BLaER1 (cell line): ENCODE results near the gene SYF2.

Source experiments
- H3K27ac ChIP-seq: shearing (Covaris generic); formaldehyde crosslinking; 2 replicates; pipeline ENCODE4 v1.8.1; 2022
- H3K27me3 ChIP-seq: shearing (Covaris generic); formaldehyde crosslinking; 2 replicates; pipeline ENCODE4 v1.8.1; 2022
- H3K36me3 ChIP-seq: shearing (Covaris generic); formaldehyde crosslinking; 2 replicates; pipeline ENCODE4 v1.8.1; 2022
- H3K4me1 ChIP-seq: shearing (Covaris generic); formaldehyde crosslinking; 2 replicates; pipeline ENCODE4 v1.8.1; 2022
- H3K4me2 ChIP-seq: shearing (Covaris generic); formaldehyde crosslinking; 2 replicates; pipeline ENCODE4 v1.8.1; 2022
- H3K4me3 ChIP-seq: shearing (Covaris generic); formaldehyde crosslinking; 2 replicates; pipeline ENCODE4 v1.8.1; 2022
- H3K9ac ChIP-seq: shearing (Covaris generic); formaldehyde crosslinking; 2 replicates; pipeline ENCODE4 v1.8.1; 2022
- H3K9me3 ChIP-seq: shearing (Covaris generic); formaldehyde crosslinking; 2 replicates; pipeline ENCODE4 v1.8.1; 2022
- H4K20me1 ChIP-seq: shearing (Covaris generic); formaldehyde crosslinking; 2 replicates; pipeline ENCODE4 v1.8.1; 2022
- Cebpa-rat ChIP-seq: shearing (Covaris generic); IDR thresholded peaks from 2 replicates; pipeline ENCODE4 v1.8.1; 2022

Gene SYF2

GRCh38 chr1:25219661-25220251, 12.5 kb downstream of the SYF2 start:
- H3K9me3 ChIP-seq: no peaks in the 10 kb centered on the region
- no peak overlapping the region for H3K4me3 ChIP-seq
- peaks cover 58% of the 10 kb centered on the region for H3K36me3 ChIP-seq
- peaks cover 19% of the 10 kb centered on the region for H4K20me1 ChIP-seq
- no peak overlapping the region for H3K9ac ChIP-seq
- peaks cover 23% of the 10 kb centered on the region for H3K4me1 ChIP-seq
- no peak for TF ChIP-seq Cebpa-rat
- no peaks in the 10 kb centered on the region for H3K27me3 ChIP-seq
- no peak overlapping the region for H3K27ac ChIP-seq
- no peak overlapping the region for H3K4me2 ChIP-seq

- no peaks in the 10 kb centered on the region for H3K27me3 ChIP-seq
- no peak for TF ChIP-seq Cebpa-rat
- H4K20me1 ChIP-seq: 0 out of 2 replicates have a peak, but pooled peaks cover 10% of the 10 kb centered on the region
- peaks cover 23% of the 10 kb centered on the region for H3K4me1 ChIP-seq
- H3K36me3 ChIP-seq: peaks cover 38% of the 10 kb centered on the region
- no peak overlapping the region for H3K4me2 ChIP-seq
- no peak overlapping the region for H3K4me3 ChIP-seq
- no peak overlapping the region for H3K27ac ChIP-seq
- no peak overlapping the region for H3K9ac ChIP-seq
- no peaks in the 10 kb centered on the region for H3K9me3 ChIP-seq
Observed at GRCh38 chr1:25217598-25218232, 14.6 kb downstream of the SYF2 start.

- H3K36me3 ChIP-seq: peaks cover 31% of the 10 kb centered on the region
- no peak for TF ChIP-seq Cebpa-rat
- H3K27me3 ChIP-seq: no peaks in the 10 kb centered on the region
- H4K20me1 ChIP-seq: 0 out of 2 replicates have a peak, but pooled peaks cover 7% of the 10 kb centered on the region
- H3K9me3 ChIP-seq: no peaks in the 10 kb centered on the region
- peaks cover 23% of the 10 kb centered on the region for H3K4me1 ChIP-seq
- H3K9ac ChIP-seq: no peak overlapping the region
- no peak overlapping the region for H3K4me3 ChIP-seq
- H3K4me2 ChIP-seq: no peak overlapping the region; the same call in 1 of the 2 replicates
- H3K27ac ChIP-seq: no peak overlapping the region
Observed at GRCh38 chr1:25217015-25217414, 15.3 kb downstream of the SYF2 start.

GRCh38 chr1:25216123-25216522, 16.2 kb downstream of the SYF2 start:
- Histone ChIP-seq H3K27ac (no peak overlapping the region), H3K4me2 (peak overlapping the region; percentile 41)
- TF ChIP-seq Cebpa-rat: no peak

GRCh38 chr1:25212725-25213124, 19.6 kb downstream of the SYF2 start:
- no peaks in the 10 kb centered on the region for H4K20me1 ChIP-seq
- H3K4me3 ChIP-seq: no peak overlapping the region
- H3K9me3 ChIP-seq: no peaks in the 10 kb centered on the region
- no peak overlapping the region for H3K4me2 ChIP-seq
- no peaks in the 10 kb centered on the region for H3K27me3 ChIP-seq
- peaks cover 23% of the 10 kb centered on the region for H3K4me1 ChIP-seq
- no peak overlapping the region for H3K9ac ChIP-seq
- H3K36me3 ChIP-seq: no peaks in the 10 kb centered on the region
- H3K27ac ChIP-seq: no peak overlapping the region
- no peak for TF ChIP-seq Cebpa-rat

More at GRCh38 chr1:25216123-25216522, 16.2 kb downstream of the SYF2 start:
- H3K9ac ChIP-seq: no peak overlapping the region
- peaks cover 22% of the 10 kb centered on the region for H3K36me3 ChIP-seq
- no peaks in the 10 kb centered on the region for H3K9me3 ChIP-seq
- no peak overlapping the region for H3K4me3 ChIP-seq
- H3K27me3 ChIP-seq: no peaks in the 10 kb centered on the region
- peaks cover 23% of the 10 kb centered on the region for H3K4me1 ChIP-seq
- no peaks in the 10 kb centered on the region for H4K20me1 ChIP-seq

DNA sequence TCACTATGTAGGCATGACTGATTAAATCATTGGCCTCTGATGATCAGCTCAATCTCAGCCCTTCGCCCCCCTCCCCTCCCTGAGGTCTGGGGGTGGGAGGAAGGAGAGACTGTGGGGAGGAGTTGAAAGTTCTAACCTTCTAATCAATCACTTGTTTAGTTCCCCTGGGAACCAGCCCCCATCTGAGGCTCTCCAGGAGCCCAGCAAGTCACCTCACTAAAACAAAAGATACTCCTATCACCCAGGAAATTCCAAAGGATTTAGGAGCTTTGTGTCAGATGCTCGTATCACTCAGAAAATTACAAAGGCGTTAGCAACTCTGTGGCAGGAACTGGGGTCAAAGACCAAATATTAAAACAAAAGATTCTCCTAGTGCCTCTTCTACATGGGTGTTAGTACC, 21.6 kb downstream of the SYF2 start:
- Histone ChIP-seq H3K9me3 (no peaks in the 10 kb centered on the region), H3K4me2 (no peak overlapping the region), H4K20me1 (no peaks in the 10 kb centered on the region; the same call in 1 of the 2 replicates), H3K27me3 (no peaks in the 10 kb centered on the region), H3K4me1 (peaks cover 6% of the 10 kb centered on the region), H3K27ac (no peak overlapping the region), H3K36me3 (no peaks in the 10 kb centered on the region), H3K9ac (no peak overlapping the region), H3K4me3 (no peak overlapping the region)
- TF ChIP-seq Cebpa-rat: no peak

DNA sequence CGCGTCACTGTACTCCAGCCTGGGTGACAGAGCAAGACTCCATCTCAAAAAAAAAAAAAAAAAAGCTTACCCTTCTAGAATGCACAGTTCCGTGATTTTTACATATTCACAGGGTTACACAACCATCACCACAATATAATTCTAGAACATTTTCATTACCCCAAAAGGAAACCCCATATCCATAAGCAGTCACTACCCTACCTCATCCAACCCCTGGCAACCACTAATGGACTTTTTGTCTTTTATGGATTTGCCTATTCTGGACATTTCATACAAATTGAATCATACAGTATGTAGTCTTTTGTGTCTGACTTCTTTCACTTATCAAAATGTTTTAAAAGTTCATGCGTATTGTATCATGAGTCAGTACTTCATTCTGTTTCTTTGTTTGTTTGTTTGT, 22.8 kb downstream of the SYF2 start:
- no peaks in the 10 kb centered on the region for H3K9me3 ChIP-seq

GRCh38 chr1:25208561-25209222, 23.6 kb downstream of the SYF2 start:
- Histone ChIP-seq H3K4me1 (no peaks in the 10 kb centered on the region), H3K9me3 (no peaks in the 10 kb centered on the region), H3K9ac (no peak overlapping the region), H3K36me3 (no peaks in the 10 kb centered on the region), H3K4me3 (no peak overlapping the region), H3K27ac (no peak overlapping the region), H3K27me3 (no peaks in the 10 kb centered on the region; the same call in 1 of the 2 replicates), H4K20me1 (no peaks in the 10 kb centered on the region; the same call in 1 of the 2 replicates), H3K4me2 (no peak overlapping the region)
- no peak for TF ChIP-seq Cebpa-rat

More for the DNA sequence above, 22.8 kb downstream of the SYF2 start:
- no peaks in the 10 kb centered on the region; the same call in 1 of the 2 replicates for H4K20me1 ChIP-seq
- no peaks in the 10 kb centered on the region for H3K36me3 ChIP-seq
- H3K27ac ChIP-seq: no peak overlapping the region
- no peak overlapping the region for H3K9ac ChIP-seq
- no peak for TF ChIP-seq Cebpa-rat
- H3K27me3 ChIP-seq: no peaks in the 10 kb centered on the region
- H3K4me1 ChIP-seq: no peaks in the 10 kb centered on the region
- H3K4me2 ChIP-seq: no peak overlapping the region
- no peak overlapping the region for H3K4me3 ChIP-seq

DNA sequence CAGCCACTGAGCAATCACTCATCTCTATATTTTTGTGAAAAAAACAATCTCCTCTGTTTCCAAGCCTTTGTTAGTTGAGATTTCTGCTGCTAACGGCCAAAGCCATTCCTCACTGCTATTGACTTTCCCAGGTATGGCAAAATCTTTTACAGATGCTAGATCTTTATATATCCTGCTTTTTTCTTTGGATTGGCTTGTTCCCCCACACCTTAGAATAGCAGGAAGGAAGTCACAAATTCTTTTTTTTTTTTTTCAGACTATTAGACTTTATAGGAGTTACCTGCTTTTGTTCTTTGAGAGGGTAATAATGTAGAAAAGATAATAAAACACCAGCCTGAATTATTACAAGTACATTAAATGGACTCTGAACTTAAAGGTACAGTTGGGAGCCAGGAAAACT, 24.2 kb downstream of the SYF2 start:
- Histone ChIP-seq H3K36me3 (no peaks in the 10 kb centered on the region), H4K20me1 (no peaks in the 10 kb centered on the region; the same call in 1 of the 2 replicates), H3K9ac (no peak overlapping the region), H3K27ac (no peak overlapping the region), H3K4me1 (no peaks in the 10 kb centered on the region), H3K4me3 (no peak overlapping the region), H3K9me3 (no peaks in the 10 kb centered on the region), H3K4me2 (no peak overlapping the region), H3K27me3 (no peaks in the 10 kb centered on the region; the same call in 1 of the 2 replicates)
- no peak for TF ChIP-seq Cebpa-rat

GRCh38 chr1:25206201-25206600, 26.1 kb downstream of the SYF2 start:
- no peak for TF ChIP-seq Cebpa-rat
- H3K4me3 ChIP-seq: no peak overlapping the region
- H3K9me3 ChIP-seq: no peaks in the 10 kb centered on the region
- no peaks in the 10 kb centered on the region for H3K4me1 ChIP-seq
- peaks cover 16% of the 10 kb centered on the region for H3K27me3 ChIP-seq
- peaks cover under 1% of the 10 kb centered on the region; the same call in 1 of the 2 replicates for H4K20me1 ChIP-seq
- H3K27ac ChIP-seq: no peak overlapping the region
- no peak overlapping the region for H3K4me2 ChIP-seq
- no peaks in the 10 kb centered on the region for H3K36me3 ChIP-seq
- H3K9ac ChIP-seq: no peak overlapping the region
